Memory B cell (primary cell): ENCODE results near the gene ADNP.

Experiments
- ATAC-seq: fragments of 150-1000 bp; cut with Tn5 transposase; 2 replicates; pipeline ENCODE4 v1.10.0; 2021; ENCODE audit warnings: low read depth, mild to moderate bottlenecking, moderate library complexity
- DNase-seq, 2 donors: peaks; one replicate each; pipeline ENCODE4 v3.0.0; 2022; ENCODE audit warnings: low spot score in 2 of 2
- H3K27ac Mint-ChIP-seq: one replicate; pipeline ENCODE4 v1.8.0; 2022; ENCODE audit warnings: mild to moderate bottlenecking, moderate library complexity, mixed read lengths
- H3K27me3 Mint-ChIP-seq: one replicate; pipeline ENCODE4 v1.8.0; 2022; ENCODE audit warnings: mixed read lengths
- H3K36me3 Mint-ChIP-seq: one replicate; pipeline ENCODE4 v1.8.0; 2022; ENCODE audit warnings: mild to moderate bottlenecking, mixed read lengths
- H3K4me1 Mint-ChIP-seq: one replicate; pipeline ENCODE4 v1.8.0; 2022; ENCODE audit warnings: mixed read lengths
- H3K4me3 Mint-ChIP-seq: one replicate; pipeline ENCODE4 v1.8.0; 2022; ENCODE audit warnings: mild to moderate bottlenecking, moderate library complexity, mixed read lengths
- H3K9me3 Mint-ChIP-seq: one replicate; pipeline ENCODE4 v1.8.0; 2022; ENCODE audit warnings: mixed read lengths

The ADNP gene

DNA sequence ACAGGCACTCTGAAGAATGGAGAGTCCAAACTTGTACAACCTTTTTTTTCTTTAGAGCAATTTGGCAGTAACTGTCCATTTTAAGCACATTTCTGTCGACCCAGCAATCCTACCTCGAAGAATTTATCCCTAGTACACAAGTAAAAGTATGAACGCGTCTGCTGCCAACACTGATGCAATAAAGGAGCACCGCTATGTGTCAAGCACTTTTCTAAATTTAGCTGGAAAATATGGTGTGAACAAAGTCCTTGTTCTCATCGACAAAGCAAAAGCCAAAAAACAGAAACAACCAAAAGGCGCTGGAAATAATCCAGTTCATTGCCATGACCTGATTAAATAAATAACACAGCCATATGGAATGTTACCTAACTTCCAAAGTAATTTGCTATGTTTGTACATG is 26.0 kb upstream of the ADNP start:
- Mint-ChIP-seq H3K27ac (peak overlapping the region; percentile 100), H3K27me3 (no peaks in the 10 kb centered on the region), H3K4me1 (peaks cover 14% of the 10 kb centered on the region), H3K4me3 (peak overlapping the region; percentile 91), H3K9me3 (no peaks in the 10 kb centered on the region), H3K36me3 (peaks cover 11% of the 10 kb centered on the region)
- ATAC-seq (no peak), DNase-seq (no peak)

DNA sequence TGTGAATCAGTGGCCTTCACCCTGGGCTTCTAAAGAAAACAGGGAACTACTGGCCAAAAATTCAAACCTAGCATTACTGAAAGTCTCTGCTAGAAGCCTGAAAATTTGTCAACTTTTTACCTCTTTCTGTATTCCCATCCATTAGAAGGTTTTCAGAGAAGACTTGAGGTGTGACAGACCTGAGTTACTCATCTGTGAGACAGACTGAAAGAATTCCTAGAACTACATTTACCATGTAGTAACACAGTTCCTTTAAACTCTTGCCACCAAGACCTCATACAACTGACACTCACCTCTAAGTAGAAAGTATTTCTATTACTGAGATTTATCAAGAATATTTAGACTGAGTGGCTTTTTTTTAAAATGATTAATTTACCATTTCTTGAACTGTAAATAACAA is 22.6 kb upstream of the ADNP start:
- Mint-ChIP-seq H3K27me3 (no peaks in the 10 kb centered on the region), H3K36me3 (peaks cover 20% of the 10 kb centered on the region), H3K9me3 (no peaks in the 10 kb centered on the region), H3K27ac (no peak overlapping the region), H3K4me1 (peaks cover 9% of the 10 kb centered on the region), H3K4me3 (no peak overlapping the region)
- ATAC-seq (no peak), DNase-seq (no peak)

DNA sequence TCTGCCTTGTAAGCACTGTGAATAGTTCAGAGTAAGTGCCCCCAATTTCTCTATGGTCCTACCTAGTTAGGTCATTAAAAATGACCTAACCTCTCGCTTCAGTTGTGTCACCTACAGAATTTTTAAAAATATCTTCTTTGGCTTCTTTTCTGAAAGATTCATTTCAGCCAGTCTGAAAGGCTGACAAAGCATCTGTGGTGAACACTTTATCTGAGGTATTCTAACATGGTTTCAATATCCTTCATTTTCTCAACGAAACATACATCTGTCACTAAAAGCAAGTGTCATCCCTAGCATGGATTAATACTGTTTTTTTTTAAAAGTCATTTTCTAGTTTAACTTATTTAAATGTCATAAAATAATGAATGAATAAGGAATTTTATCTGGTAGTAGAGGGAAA is 22.0 kb upstream of the ADNP start:
- peaks cover 9% of the 10 kb centered on the region for H3K4me1 Mint-ChIP-seq
- no peak for DNase-seq
- peaks cover 21% of the 10 kb centered on the region for H3K36me3 Mint-ChIP-seq
- no peak overlapping the region for H3K27ac Mint-ChIP-seq
- H3K27me3 Mint-ChIP-seq, result no peaks in the 10 kb centered on the region
- no peak overlapping the region for H3K4me3 Mint-ChIP-seq
- ATAC-seq, result no peak
- H3K9me3 Mint-ChIP-seq, result no peaks in the 10 kb centered on the region

DNA sequence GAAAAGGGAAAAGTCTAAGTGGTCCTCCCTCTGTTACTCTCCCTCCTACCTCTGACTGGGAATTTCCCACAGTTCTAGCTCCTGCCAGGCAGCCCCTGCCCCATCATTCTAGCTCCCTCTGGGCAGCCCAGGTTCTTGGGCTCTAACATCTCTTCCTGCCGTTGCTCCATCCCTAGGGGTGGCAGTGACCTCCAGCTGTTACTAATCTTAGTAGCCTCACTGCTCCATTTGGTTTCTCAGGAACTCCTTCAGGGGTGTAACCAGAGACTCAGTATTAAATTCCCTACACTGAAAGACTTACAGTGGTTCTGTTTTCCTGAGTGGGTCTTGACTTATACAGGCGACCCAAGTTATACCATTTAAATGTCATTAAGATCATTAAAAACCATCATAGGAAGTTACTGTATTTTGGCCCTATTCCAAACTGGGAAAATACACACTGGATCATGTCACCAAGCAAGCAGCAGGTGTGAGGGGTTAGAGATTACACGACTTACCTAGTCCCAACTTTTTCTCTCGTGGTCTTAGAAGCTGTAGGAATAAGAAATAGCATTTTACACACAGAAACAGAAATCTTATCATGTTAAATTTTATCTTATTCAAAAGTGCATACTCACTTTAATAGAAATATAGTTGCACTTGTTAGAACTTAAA is 17.0 kb upstream of the ADNP start:
- DNase-seq (no peak), ATAC-seq (no peak)
- Mint-ChIP-seq H3K27ac (no peak overlapping the region), H3K36me3 (peaks cover 30% of the 10 kb centered on the region), H3K9me3 (no peaks in the 10 kb centered on the region), H3K4me3 (no peak overlapping the region), H3K4me1 (peaks cover 6% of the 10 kb centered on the region), H3K27me3 (no peaks in the 10 kb centered on the region)

DNA sequence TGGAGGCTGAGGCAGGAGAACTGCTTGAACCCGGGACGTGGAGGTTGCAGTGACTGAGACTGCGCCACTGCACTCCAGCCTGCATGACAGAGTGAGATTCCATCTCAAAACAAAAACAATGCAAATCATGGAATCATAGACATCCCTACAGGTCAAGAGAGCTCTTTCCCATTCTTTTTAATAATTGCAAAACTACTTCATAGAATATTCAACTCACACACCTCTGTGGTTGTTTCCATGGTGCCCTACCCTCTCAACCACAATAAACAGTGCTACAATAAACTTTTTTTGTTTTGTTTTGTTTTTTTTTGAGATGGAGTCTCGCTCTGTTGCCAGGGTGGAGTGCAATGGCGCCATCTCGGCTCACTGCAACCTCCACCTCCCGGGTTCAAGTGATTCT is 11.8 kb upstream of the ADNP start:
- Mint-ChIP-seq H3K4me1 (peaks cover 4% of the 10 kb centered on the region), H3K27ac (peak overlapping the region; percentile 35), H3K4me3 (no peak overlapping the region), H3K9me3 (no peaks in the 10 kb centered on the region), H3K27me3 (no peaks in the 10 kb centered on the region), H3K36me3 (peaks cover 26% of the 10 kb centered on the region)
- DNase-seq (no peak), ATAC-seq (no peak)

DNA sequence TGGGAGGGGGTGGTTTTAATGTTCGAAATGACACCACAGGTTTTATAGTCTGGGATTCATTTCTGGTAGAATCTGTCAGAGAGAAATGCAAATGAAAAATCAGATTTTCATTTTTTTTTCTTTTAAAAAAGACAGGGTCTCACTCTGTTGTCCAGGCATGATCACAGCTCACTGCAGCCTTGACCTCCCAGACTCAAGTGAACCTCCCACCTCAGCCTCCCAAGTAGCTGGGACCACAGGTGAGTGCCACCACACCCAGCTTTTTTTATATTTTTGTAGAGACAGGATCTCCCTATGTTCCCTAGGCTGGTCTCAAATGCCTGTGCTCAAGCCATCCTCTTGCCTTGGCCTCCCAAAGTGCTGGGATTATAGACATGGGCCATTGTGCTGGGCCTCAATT is 2.4 kb upstream of the ADNP start:
- peaks cover 14% of the 10 kb centered on the region for H3K36me3 Mint-ChIP-seq
- no peaks in the 10 kb centered on the region for H3K9me3 Mint-ChIP-seq
- DNase-seq (no peak), ATAC-seq (no peak)
- H3K4me3 Mint-ChIP-seq, result no peak overlapping the region
- peaks cover 15% of the 10 kb centered on the region for H3K4me1 Mint-ChIP-seq
- H3K27ac Mint-ChIP-seq, result peak overlapping the region; percentile 58
- H3K27me3 Mint-ChIP-seq, result no peaks in the 10 kb centered on the region

DNA sequence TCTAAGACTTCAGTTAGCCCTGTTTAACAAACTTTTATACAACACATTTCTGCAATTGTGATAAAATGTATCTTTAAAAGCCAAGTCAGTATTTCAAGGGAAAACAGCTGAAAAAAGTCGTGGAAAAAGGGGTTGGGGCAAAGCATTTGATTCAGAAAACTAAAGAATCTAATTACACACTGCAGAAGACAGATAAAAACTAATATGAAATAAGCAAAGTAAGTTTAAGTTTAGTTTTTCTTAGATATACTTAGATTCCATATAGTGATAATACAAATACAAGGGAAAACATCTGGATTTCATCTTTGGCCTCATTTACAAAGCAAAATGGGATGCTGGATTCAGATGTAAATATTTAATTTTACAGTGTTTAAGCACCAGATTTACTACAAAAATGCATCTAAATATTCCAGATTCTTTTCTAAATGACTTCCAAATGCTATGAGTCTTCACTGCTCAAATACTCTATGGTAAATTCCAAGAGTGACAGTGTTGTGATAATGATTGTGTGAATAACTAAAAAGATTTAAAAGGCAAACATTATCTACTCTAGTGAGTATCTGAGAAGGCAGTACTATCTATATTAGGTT is 1.5 kb upstream of the ADNP start:
- peaks cover 15% of the 10 kb centered on the region for H3K4me1 Mint-ChIP-seq
- no peak overlapping the region for H3K4me3 Mint-ChIP-seq
- DNase-seq (no peak), ATAC-seq (no peak)
- no peaks in the 10 kb centered on the region for H3K9me3 Mint-ChIP-seq
- peak overlapping the region; percentile 97 for H3K27ac Mint-ChIP-seq
- no peaks in the 10 kb centered on the region for H3K27me3 Mint-ChIP-seq
- peaks cover 17% of the 10 kb centered on the region for H3K36me3 Mint-ChIP-seq

DNA sequence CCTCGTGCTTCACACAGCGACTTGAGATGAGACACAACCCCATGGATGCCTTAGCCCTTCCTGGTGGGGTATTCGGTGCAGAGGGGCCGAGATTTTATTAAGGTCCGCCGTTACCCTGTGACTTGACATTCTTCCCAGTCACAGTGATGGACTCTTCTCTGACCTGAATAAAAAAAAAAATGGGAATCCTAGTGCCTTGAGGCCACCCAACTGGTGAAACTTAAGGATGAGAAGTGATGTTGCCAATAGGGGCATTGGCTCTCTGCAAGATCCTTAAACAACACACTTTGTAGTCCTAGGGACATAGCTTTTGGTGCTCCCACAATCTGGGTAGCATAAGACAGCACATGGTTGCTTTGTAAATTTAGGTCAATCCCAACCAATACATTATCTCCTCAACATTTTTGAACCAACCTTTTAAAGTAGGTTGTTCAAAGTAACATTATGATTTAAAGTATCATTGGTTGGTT is 814 bp upstream of the ADNP start:
- Mint-ChIP-seq H3K27me3 (no peaks in the 10 kb centered on the region), H3K4me3 (peak overlapping the region; percentile 82), H3K9me3 (no peaks in the 10 kb centered on the region), H3K27ac (peak overlapping the region; percentile 97), H3K4me1 (peaks cover 17% of the 10 kb centered on the region), H3K36me3 (peaks cover 17% of the 10 kb centered on the region)
- DNase-seq (no peak), ATAC-seq (no peak)

DNA sequence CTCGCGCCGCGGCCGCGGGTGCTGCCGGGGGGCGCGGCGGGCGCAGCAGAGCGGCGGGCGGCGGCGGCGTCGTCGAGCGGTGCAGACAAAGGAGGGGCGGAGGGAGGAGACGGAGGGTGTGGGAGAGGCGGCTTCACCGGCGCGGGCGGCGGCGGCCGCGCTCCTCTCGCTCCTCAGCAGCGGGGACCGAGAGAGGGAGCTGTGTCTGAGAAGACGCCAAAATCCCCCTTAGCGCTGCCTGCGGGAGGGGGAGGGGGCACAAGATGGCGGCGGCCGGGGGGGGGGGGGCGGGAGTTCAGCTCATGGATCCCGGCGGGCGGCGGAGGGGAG is 296 bp downstream of the ADNP start:
- H3K4me3 Mint-ChIP-seq, result peak overlapping the region; percentile 82
- H3K27me3 Mint-ChIP-seq, result no peaks in the 10 kb centered on the region
- H3K36me3 Mint-ChIP-seq, result peaks cover 17% of the 10 kb centered on the region
- no peaks in the 10 kb centered on the region for H3K9me3 Mint-ChIP-seq
- peak; percentile 55 for ATAC-seq
- peak overlapping the region; percentile 97 for H3K27ac Mint-ChIP-seq
- DNase-seq, result no peak
- H3K4me1 Mint-ChIP-seq, result peaks cover 18% of the 10 kb centered on the region

DNA sequence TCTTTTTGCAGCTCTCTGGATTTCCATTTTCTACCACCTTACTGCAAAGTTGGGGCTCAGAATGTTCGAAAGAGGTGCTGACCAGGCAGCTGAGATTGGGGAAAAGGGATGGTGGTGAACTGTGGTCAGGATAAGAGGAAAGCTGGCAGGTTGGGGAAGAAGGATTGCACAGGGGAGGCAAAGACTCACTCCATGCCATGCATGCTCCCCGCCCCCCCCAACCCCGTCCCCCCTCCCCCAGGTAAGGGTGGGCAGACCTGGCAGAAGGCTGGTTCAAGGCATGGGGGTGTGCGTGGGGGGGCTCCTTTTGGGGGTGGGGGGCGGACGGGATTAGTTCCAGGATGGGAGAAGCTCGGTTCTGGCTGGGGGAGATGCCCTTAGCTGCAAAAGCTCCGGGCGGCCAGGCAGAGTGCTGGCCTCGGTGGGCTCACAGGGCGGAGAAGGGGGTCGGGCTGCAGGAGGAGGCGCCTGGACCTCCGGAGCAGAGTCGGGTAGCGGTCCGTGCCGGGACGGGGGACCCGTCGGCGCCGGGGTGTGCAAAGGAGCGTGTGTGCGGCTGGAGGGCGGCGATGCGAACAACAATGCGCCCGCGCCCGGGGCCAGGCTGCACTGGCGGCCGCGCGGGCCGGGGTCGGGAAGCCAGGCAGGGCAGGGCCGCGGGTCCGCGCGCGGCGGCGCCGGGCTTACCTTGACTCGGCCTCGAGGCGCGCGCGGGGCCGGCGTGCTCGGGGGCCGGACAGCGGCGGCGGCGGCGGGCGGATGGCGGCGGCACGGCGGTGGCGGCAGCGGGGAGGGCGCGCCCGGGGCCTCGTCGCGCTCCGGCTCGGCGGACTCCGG is 880 bp downstream of the ADNP start:
- Mint-ChIP-seq H3K4me3 (peak overlapping the region; percentile 90), H3K27ac (peak overlapping the region; percentile 97), H3K27me3 (no peaks in the 10 kb centered on the region), H3K36me3 (peaks cover 15% of the 10 kb centered on the region), H3K4me1 (peaks cover 23% of the 10 kb centered on the region), H3K9me3 (no peaks in the 10 kb centered on the region)
- ATAC-seq (peak; percentile 0), DNase-seq (peak in 1 of 2 donors; percentile 23)

DNA sequence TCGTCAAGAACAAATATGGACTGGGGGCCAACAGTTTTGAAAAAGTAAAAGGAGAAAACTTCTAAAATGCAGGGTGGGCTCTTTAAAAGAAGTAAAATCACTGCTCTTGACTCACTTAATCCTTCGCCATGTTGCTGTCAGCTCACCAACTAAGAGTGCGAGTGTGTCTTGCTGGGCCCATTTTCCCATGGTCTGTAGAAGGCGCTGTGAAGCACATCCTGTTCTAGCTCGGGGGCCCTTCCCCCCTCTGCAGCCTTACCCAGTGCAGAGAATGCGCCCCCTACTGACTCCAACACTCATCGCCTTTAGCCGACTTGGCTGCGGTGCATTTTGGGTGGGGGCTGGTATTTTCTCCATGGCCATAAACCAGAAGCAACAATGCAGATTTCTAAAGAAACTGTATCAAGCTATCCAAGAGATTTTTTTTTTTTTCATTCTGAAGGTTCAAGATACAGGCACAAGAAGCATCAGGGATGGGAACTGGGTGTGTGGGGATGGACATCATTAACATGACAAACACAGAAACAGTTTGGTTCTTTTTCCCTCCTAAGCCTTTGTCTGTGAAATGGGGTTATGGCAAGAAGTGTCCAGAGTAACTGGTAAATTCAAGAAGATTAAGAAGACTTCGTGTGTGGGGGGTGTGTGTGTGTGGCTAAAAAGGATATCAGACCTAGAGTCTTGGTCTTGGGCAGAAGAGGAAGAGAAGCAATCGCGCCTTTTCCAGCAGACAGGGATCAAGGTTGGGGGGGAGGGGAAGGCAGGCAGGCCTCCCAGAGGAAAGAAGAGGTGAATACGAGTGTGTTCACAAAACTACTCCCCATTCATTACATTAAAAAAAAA is 1.7 kb downstream of the ADNP start:
- peak; percentile 58 for ATAC-seq
- Mint-ChIP-seq H3K27me3 (no peaks in the 10 kb centered on the region), H3K27ac (peak overlapping the region; percentile 97), H3K9me3 (no peaks in the 10 kb centered on the region), H3K4me1 (peaks cover 30% of the 10 kb centered on the region), H3K4me3 (peak overlapping the region; percentile 89), H3K36me3 (peaks cover 19% of the 10 kb centered on the region)
- peak; percentile 89 to 93 for DNase-seq

DNA sequence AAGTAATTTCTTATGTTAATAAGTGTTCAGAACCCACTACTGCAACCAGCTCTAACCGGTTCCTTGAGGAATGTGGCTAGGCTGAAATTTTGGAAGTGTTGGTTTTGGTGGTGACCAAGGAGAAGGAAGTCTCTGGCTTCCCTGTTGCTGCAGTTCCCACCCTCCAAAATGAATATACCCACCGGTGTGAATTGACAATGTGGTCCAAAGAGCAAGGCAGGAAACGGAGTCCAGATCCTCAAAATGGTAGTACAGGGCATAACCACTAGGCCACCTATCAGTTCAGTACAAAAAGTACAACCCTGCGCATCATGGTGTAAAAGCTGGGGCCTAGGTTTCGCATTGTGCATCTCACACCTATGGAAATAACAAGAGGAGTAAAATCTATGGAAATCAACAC is 2.8 kb downstream of the ADNP start:
- H3K27me3 Mint-ChIP-seq, result no peaks in the 10 kb centered on the region
- H3K9me3 Mint-ChIP-seq, result no peaks in the 10 kb centered on the region
- H3K4me1 Mint-ChIP-seq, result peaks cover 34% of the 10 kb centered on the region
- DNase-seq (no peak), ATAC-seq (no peak)
- peaks cover 17% of the 10 kb centered on the region for H3K36me3 Mint-ChIP-seq
- H3K4me3 Mint-ChIP-seq, result peak overlapping the region; percentile 89
- H3K27ac Mint-ChIP-seq, result peak overlapping the region; percentile 97

DNA sequence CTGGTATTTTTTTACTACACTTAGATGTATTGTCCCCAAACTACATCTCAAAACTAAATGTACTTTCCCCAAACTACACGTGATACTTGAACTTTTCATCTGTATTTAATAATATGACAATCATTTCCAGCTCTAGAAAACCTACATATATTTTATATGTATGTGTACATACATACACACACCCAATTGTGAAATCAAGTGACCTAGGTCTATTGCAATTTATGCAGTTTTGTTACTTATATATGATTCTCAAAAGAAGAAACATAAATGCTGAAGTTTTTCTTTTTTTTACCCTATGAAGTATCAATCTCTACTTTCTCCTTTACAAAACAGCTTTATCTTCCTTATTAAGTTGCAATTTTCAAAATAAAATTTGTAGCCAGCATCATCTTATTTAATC is 4.7 kb downstream of the ADNP start:
- peak overlapping the region; percentile 79 for H3K27ac Mint-ChIP-seq
- peaks cover 42% of the 10 kb centered on the region for H3K4me1 Mint-ChIP-seq
- H3K4me3 Mint-ChIP-seq, result no peak overlapping the region
- no peaks in the 10 kb centered on the region for H3K9me3 Mint-ChIP-seq
- no peak for ATAC-seq
- H3K27me3 Mint-ChIP-seq, result no peaks in the 10 kb centered on the region
- peaks cover 20% of the 10 kb centered on the region for H3K36me3 Mint-ChIP-seq
- no peak for DNase-seq
